Neural cell (in vitro differentiated cells): Measurements from ENCODE around the gene OPN4. TPM values are rescaled to one million over a fixed set of nuclear protein-coding genes. Genes with fewer than 3 reads are reported as not detected.

Experiments
- H2AFZ ChIP-seq: fragments of 200-600, 300-800 bp; sonication (generic), shearing (Covaris generic); 2 replicates; pipeline ENCODE4 v1.6.0; 2014; ENCODE audit warnings: low read depth, mild to moderate bottlenecking, antibody characterized with exemption, low read length, moderate library complexity
- H3F3A ChIP-seq: fragments of 200-600 bp; shearing (Covaris generic); 2 replicates; pipeline ENCODE4 v1.6.1; 2016; ENCODE audit warnings: mild to moderate bottlenecking, moderate library complexity, mixed read lengths, antibody characterized with exemption, low read length; ENCODE audit not compliant: insufficient read depth, poor library complexity, severe bottlenecking
- H3K27ac ChIP-seq: fragments of 200-600, 300-800 bp; sonication (generic), shearing (Covaris generic); 2 replicates; pipeline ENCODE4 v1.5.1; 2014; ENCODE audit warnings: mild to moderate bottlenecking, low read length, moderate library complexity
- H3K27me3 ChIP-seq: fragments of 300-800, 200-600 bp; sonication (generic), shearing (Covaris generic); 2 replicates; pipeline ENCODE4 v1.6.0; 2014; ENCODE audit warnings: mild to moderate bottlenecking, low read depth, low read length, moderate library complexity; ENCODE audit not compliant: insufficient read depth
- H3K36me3 ChIP-seq: fragments of 300-800, 200-600 bp; sonication (generic), shearing (Covaris generic); 2 replicates; pipeline ENCODE4 v1.5.1; 2014; ENCODE audit warnings: mild to moderate bottlenecking, antibody characterized with exemption, low read length, moderate library complexity; ENCODE audit not compliant: insufficient read depth
- H3K4me2 ChIP-seq: fragments of 300-800, 200-600 bp; sonication (generic), shearing (Covaris generic); 2 replicates; pipeline ENCODE4 v1.6.0; 2014; ENCODE audit warnings: mild to moderate bottlenecking, low read length
- H3K4me3 ChIP-seq: fragments of 300-800, 200-600 bp; sonication (generic), shearing (Covaris generic); 2 replicates; pipeline ENCODE4 v1.5.1; 2014; ENCODE audit warnings: mild to moderate bottlenecking, low read length, moderate library complexity
- H3K79me2 ChIP-seq: fragments of 200-600 bp; shearing (Covaris generic); replicated peaks from 2 replicates; pipeline ENCODE4 v1.6.0; 2014; ENCODE audit warnings: mild to moderate bottlenecking, low read length, moderate library complexity; ENCODE audit not compliant: insufficient read depth
- H3K9ac ChIP-seq: fragments of 300-800, 200-600 bp; sonication (generic), shearing (Covaris generic); 2 replicates; pipeline ENCODE4 v1.6.1; 2016; ENCODE audit warnings: mild to moderate bottlenecking, low read length, mixed read lengths
- H3K9me2 ChIP-seq: fragments of 200-600 bp; shearing (Covaris generic); 2 replicates; pipeline ENCODE4 v1.6.1; 2016; ENCODE audit warnings: mild to moderate bottlenecking, low read length, mixed read lengths; ENCODE audit not compliant: insufficient read depth
- H3K9me3 ChIP-seq: fragments of 200-600, 300-800 bp; sonication (generic), shearing (Covaris generic); 2 replicates; pipeline ENCODE4 v1.6.1; 2016; ENCODE audit warnings: mild to moderate bottlenecking, mixed run types, low read length, moderate library complexity, mixed read lengths
- H4K20me1 ChIP-seq: fragments of 200-600 bp; shearing (Covaris generic); 2 replicates; pipeline ENCODE4 v1.6.1; 2016; ENCODE audit warnings: mild to moderate bottlenecking, mixed run types; ENCODE audit not compliant: insufficient read depth
- CTCF ChIP-seq: fragments of 450-650 bp; IDR thresholded peaks from 2 replicates; pipeline ENCODE4 v1.5.1; 2014; ENCODE audit warnings: antibody characterized with exemption, mild to moderate bottlenecking, moderate library complexity; ENCODE audit not compliant: poor library complexity, severe bottlenecking
- EP300 ChIP-seq: fragments of 450-650 bp; conservative IDR thresholded peaks from 2 replicates; pipeline ENCODE4 v1.6.1; 2014; ENCODE audit warnings: antibody characterized with exemption, mild to moderate bottlenecking, moderate library complexity; ENCODE audit not compliant: poor library complexity, severe bottlenecking
- EZH2 ChIP-seq: fragments of 200-600, 300-800 bp; shearing (Covaris generic), sonication (generic); IDR thresholded peaks from 2 replicates; pipeline ENCODE4 v1.6.1; 2014; ENCODE audit warnings: antibody characterized with exemption, low read length, borderline replicate concordance, mild to moderate bottlenecking; ENCODE audit not compliant: insufficient read depth, poor library complexity, severe bottlenecking
- MXI1 ChIP-seq: fragments of 450-650 bp; conservative IDR thresholded peaks from 2 replicates; pipeline ENCODE4 v1.6.1; 2014; ENCODE audit warnings: antibody characterized with exemption, mild to moderate bottlenecking; ENCODE audit not compliant: poor library complexity, severe bottlenecking
- POLR2AphosphoS5 ChIP-seq: IDR thresholded peaks from 2 replicates; pipeline ENCODE4 v1.6.1; 2012
- RAD21 ChIP-seq: fragments of 450-650 bp; conservative IDR thresholded peaks from 2 replicates; pipeline ENCODE4 v1.6.1; 2014; ENCODE audit warnings: antibody characterized with exemption, mild to moderate bottlenecking, moderate library complexity
- REST ChIP-seq: IDR thresholded peaks from 2 replicates; pipeline ENCODE4 v1.6.1; 2012; ENCODE audit warnings: borderline replicate concordance
- SMC3 ChIP-seq: fragments of 450-650 bp; conservative IDR thresholded peaks from 2 replicates; pipeline ENCODE4 v1.6.1; 2014; ENCODE audit warnings: antibody characterized with exemption, mild to moderate bottlenecking, moderate library complexity; ENCODE audit not compliant: poor library complexity
- TAF1 ChIP-seq: IDR thresholded peaks from 2 replicates; pipeline ENCODE4 v1.6.1; 2012; ENCODE audit warnings: low read depth
- polyA plus RNA-seq: library from polyadenylated mRNA; depleted of rRNA; stranded (reverse); fragments of >200 nt; gene quantifications from 2 replicates; pipeline ENCODE4 v1.2.3, GENCODE V29; 2014

The OPN4 gene
- polyA plus RNA-seq, 1 donor from 2014 or later, result not detected

- Histone ChIP-seq H3K9ac (no peak overlapping the region), H4K20me1 (no peaks in the 10 kb centered on the region), H3K27me3 (no peaks in the 10 kb centered on the region), H3K9me2 (no peaks in the 10 kb centered on the region), H3K9me3 (no peaks in the 10 kb centered on the region), H3K79me2 (no peaks in the 10 kb centered on the region), H3F3A (no peaks in the 10 kb centered on the region), H3K36me3 (no peaks in the 10 kb centered on the region), H2AFZ (no peak overlapping the region), H3K4me2 (no peak overlapping the region), H3K27ac (no peak overlapping the region), H3K4me3 (no peak overlapping the region)
- TF ChIP-seq MXI1 (no peak), EP300 (no peak), REST (no peak), CTCF (no peak), POLR2AphosphoS5 (no peak), RAD21 (no peak), TAF1 (no peak), EZH2 (no peak), SMC3 (no peak)
These were observed 45.9 kb downstream of the OPN4 start for GRCh38 chr10:86699991-86700840.

GRCh38 chr10:86700851-86701617 is 46.7 kb downstream of the OPN4 start:
- no peaks in the 10 kb centered on the region for H3K79me2 ChIP-seq
- TF ChIP-seq POLR2AphosphoS5, result no peak
- TF ChIP-seq SMC3, result no peak
- no peak for TF ChIP-seq EP300
- TF ChIP-seq MXI1, result no peak
- no peak for TF ChIP-seq CTCF
- no peak for TF ChIP-seq RAD21
- no peaks in the 10 kb centered on the region for H3K27me3 ChIP-seq
- H3K27ac ChIP-seq, result no peak overlapping the region
- no peaks in the 10 kb centered on the region for H3K9me2 ChIP-seq
- H3K36me3 ChIP-seq, result no peaks in the 10 kb centered on the region
- H3K9me3 ChIP-seq, result no peaks in the 10 kb centered on the region
- no peak overlapping the region for H3K4me2 ChIP-seq
- no peak overlapping the region for H3K9ac ChIP-seq
- no peaks in the 10 kb centered on the region for H4K20me1 ChIP-seq
- H3K4me3 ChIP-seq, result no peak overlapping the region
- H3F3A ChIP-seq, result no peaks in the 10 kb centered on the region
- H2AFZ ChIP-seq, result no peak overlapping the region
